Measurements from ENCODE around the gene CPZ. TPM values are rescaled to one million over a fixed set of nuclear protein-coding genes. Genes with fewer than 3 reads are reported as not detected.

CPZ gene
- total RNA-seq = 0.27 TPM
- long read RNA-seq = 0 reads

- TF ChIP-seq CTCF (IDR thresholded peaks at IDR 0.05; ENCODE audit: borderline replicate concordance) = no peak
- Histone ChIP-seq H3K4me3 (peak within 1 kb of the TSS; percentile 30), H3K9me3 (replicated peaks) (no peaks in the 10 kb centered on the region), H3K36me3 (no peaks in the 10 kb centered on the region), H3K4me1 (peaks cover 13% of the 10 kb centered on the region), H3K27me3 (ENCODE audit: low read depth) (peaks cover 95% of the 10 kb centered on the region), H3K27ac (replicated peaks) (no peak within 1 kb of the TSS)
- intact Hi-C loops (cut with micrococcal nuclease) = loop anchor here (10.0 kb wide), 2 partner anchors 128 to 348 kb away; no protein-coding TSS in a partner anchor
- DNase-seq = no peak
Measured at GRCh38 chr4:8592366-8593263, at the start of gene CPZ. Gene CPZ (plus strand): TSS chr4:8592765. CDS start chr4:8592834, 69 bp downstream.

- TF ChIP-seq CTCF (IDR thresholded peaks at IDR 0.05; ENCODE audit: borderline replicate concordance) = no peak
- intact Hi-C loops (cut with micrococcal nuclease) = no loop called here
- Histone ChIP-seq H3K27ac (replicated peaks) (no peak overlapping the region), H3K36me3 (no peaks in the 10 kb centered on the region), H3K4me3 (no peak overlapping the region), H3K9me3 (replicated peaks) (no peaks in the 10 kb centered on the region), H3K27me3 (ENCODE audit: low read depth) (peaks cover 40% of the 10 kb centered on the region), H3K4me1 (no peaks in the 10 kb centered on the region)
- no peak for DNase-seq
Measured at GRCh38 chr4:8542776-8543525, 49.6 kb upstream of the CPZ start.

- no peaks in the 10 kb centered on the region for H3K4me1 ChIP-seq
- DNase-seq = no peak
- no peak overlapping the region for H3K4me3 ChIP-seq
- H3K27ac ChIP-seq (replicated peaks) = no peak overlapping the region
- no peak for TF ChIP-seq CTCF (IDR thresholded peaks at IDR 0.05; ENCODE audit: borderline replicate concordance)
- H3K27me3 ChIP-seq (ENCODE audit: low read depth) = peaks cover 44% of the 10 kb centered on the region
- H3K36me3 ChIP-seq = no peaks in the 10 kb centered on the region
- H3K9me3 ChIP-seq (replicated peaks) = no peaks in the 10 kb centered on the region
- intact Hi-C loops (cut with micrococcal nuclease) = no loop called here
Measured at GRCh38 chr4:8543623-8544022, 48.9 kb upstream of the CPZ start.

GRCh38 chr4:8544282-8544681, 48.3 kb upstream of the CPZ start:
- DNase-seq = no peak
- TF ChIP-seq CTCF (IDR thresholded peaks at IDR 0.05; ENCODE audit: borderline replicate concordance) = no peak
- H3K27me3 ChIP-seq (ENCODE audit: low read depth) = peaks cover 44% of the 10 kb centered on the region
- intact Hi-C loops (cut with micrococcal nuclease) = no loop called here
- no peak overlapping the region for H3K4me3 ChIP-seq
- no peaks in the 10 kb centered on the region for H3K36me3 ChIP-seq
- no peaks in the 10 kb centered on the region for H3K4me1 ChIP-seq
- no peaks in the 10 kb centered on the region for H3K9me3 ChIP-seq (replicated peaks)
- no peak overlapping the region for H3K27ac ChIP-seq (replicated peaks)

- no peak overlapping the region for H3K4me3 ChIP-seq
- no peaks in the 10 kb centered on the region for H3K36me3 ChIP-seq
- no peak for TF ChIP-seq CTCF (IDR thresholded peaks at IDR 0.05; ENCODE audit: borderline replicate concordance)
- H3K4me1 ChIP-seq = no peaks in the 10 kb centered on the region
- H3K9me3 ChIP-seq (replicated peaks) = no peaks in the 10 kb centered on the region
- H3K27ac ChIP-seq (replicated peaks) = no peak overlapping the region
- no peak for DNase-seq
- H3K27me3 ChIP-seq (ENCODE audit: low read depth) = peaks cover 44% of the 10 kb centered on the region
- intact Hi-C loops (cut with micrococcal nuclease) = no loop called here
Measured at GRCh38 chr4:8544741-8545438, 47.7 kb upstream of the CPZ start.

All from left ventricle myocardium inferior (tissue), 1 donor.